Nephron progenitor cell (in vitro differentiated cells): ENCODE results near the gene EGFLAM.
A peak's percentile ranks its signal among the peaks of the same experiment; 100 is the strongest.

Experiments used
- DNase-seq: peaks from one replicate; pipeline ENCODE4 v3.0.0; 2021
- H3K27ac Mint-ChIP-seq: 2 replicates; pipeline ENCODE4 v1.8.0; 2021; ENCODE audit warnings: mild to moderate bottlenecking, moderate library complexity, mixed read lengths
- H3K27me3 Mint-ChIP-seq: 2 replicates; pipeline ENCODE4 v1.8.0; 2021; ENCODE audit warnings: mild to moderate bottlenecking, low read depth, mixed read lengths; ENCODE audit not compliant: poor library complexity
- H3K36me3 Mint-ChIP-seq: 2 replicates; pipeline ENCODE4 v1.8.0; 2021; ENCODE audit warnings: low read depth, mixed read lengths
- H3K4me1 Mint-ChIP-seq: 2 replicates; pipeline ENCODE4 v1.8.0; 2021; ENCODE audit warnings: mixed read lengths
- H3K4me3 Mint-ChIP-seq: 2 replicates; pipeline ENCODE4 v1.8.0; 2021; ENCODE audit warnings: mild to moderate bottlenecking, moderate library complexity, mixed read lengths
- H3K9me3 Mint-ChIP-seq: 2 replicates; pipeline ENCODE4 v1.8.0; 2021; ENCODE audit warnings: mild to moderate bottlenecking, moderate library complexity, mixed read lengths
- CTCF ChIP-seq: fragments of 200-600 bp; sonication (generic); IDR thresholded peaks from 2 replicates; pipeline ENCODE4 v1.5.0; 2021; ENCODE audit warnings: antibody characterized with exemption

EGFLAM gene

GRCh38 chr5:38448568-38449350 lies 190.4 kb downstream of the EGFLAM start:
- H3K4me3 Mint-ChIP-seq: no peak overlapping the region
- H3K27me3 Mint-ChIP-seq: peaks cover 5% of the 10 kb centered on the region
- no peaks in the 10 kb centered on the region for H3K9me3 Mint-ChIP-seq
- peak overlapping the region; percentile 50 for H3K27ac Mint-ChIP-seq
- H3K36me3 Mint-ChIP-seq: no peaks in the 10 kb centered on the region
- no peak for DNase-seq
- no peak for TF ChIP-seq CTCF
- H3K4me1 Mint-ChIP-seq: peaks cover 7% of the 10 kb centered on the region

GRCh38 chr5:38450627-38451026 lies 192.3 kb downstream of the EGFLAM start:
- no peaks in the 10 kb centered on the region for H3K9me3 Mint-ChIP-seq
- H3K4me1 Mint-ChIP-seq: peaks cover 7% of the 10 kb centered on the region
- no peak overlapping the region for H3K4me3 Mint-ChIP-seq
- DNase-seq: no peak
- no peak for TF ChIP-seq CTCF
- no peak overlapping the region for H3K27ac Mint-ChIP-seq
- peaks cover 5% of the 10 kb centered on the region for H3K27me3 Mint-ChIP-seq
- no peaks in the 10 kb centered on the region for H3K36me3 Mint-ChIP-seq

- no peak overlapping the region for H3K4me3 Mint-ChIP-seq
- TF ChIP-seq CTCF: no peak
- peaks cover 7% of the 10 kb centered on the region for H3K4me1 Mint-ChIP-seq
- H3K9me3 Mint-ChIP-seq: no peaks in the 10 kb centered on the region
- no peak for DNase-seq
- no peak overlapping the region for H3K27ac Mint-ChIP-seq
- H3K36me3 Mint-ChIP-seq: no peaks in the 10 kb centered on the region
- H3K27me3 Mint-ChIP-seq: peaks cover 6% of the 10 kb centered on the region
Measured at GRCh38 chr5:38451074-38451725, 192.8 kb downstream of the EGFLAM start.

- Mint-ChIP-seq H3K27ac (no peak overlapping the region), H3K4me3 (no peak overlapping the region), H3K9me3 (no peaks in the 10 kb centered on the region)
Measured at GRCh38 chr5:38452201-38452600, 193.8 kb downstream of the EGFLAM start.

GRCh38 chr5:38453506-38453905 lies 195.1 kb downstream of the EGFLAM start:
- no peaks in the 10 kb centered on the region for H3K9me3 Mint-ChIP-seq
- H3K27ac Mint-ChIP-seq: no peak overlapping the region
- H3K36me3 Mint-ChIP-seq: peaks cover 9% of the 10 kb centered on the region
- no peak for DNase-seq
- peaks cover 6% of the 10 kb centered on the region for H3K27me3 Mint-ChIP-seq
- no peak for TF ChIP-seq CTCF
- peaks cover under 1% of the 10 kb centered on the region for H3K4me1 Mint-ChIP-seq
- no peak overlapping the region for H3K4me3 Mint-ChIP-seq

More at GRCh38 chr5:38452201-38452600, 193.8 kb downstream of the EGFLAM start:
- Mint-ChIP-seq H3K36me3 (no peaks in the 10 kb centered on the region), H3K27me3 (peaks cover 6% of the 10 kb centered on the region), H3K4me1 (peaks cover 7% of the 10 kb centered on the region)
- no peak for DNase-seq
- TF ChIP-seq CTCF: no peak
